Colonic mucosa (tissue), 4 donors: ENCODE measurements around the gene DAGLA. TPM values are rescaled to one million over a fixed set of nuclear protein-coding genes. Genes with fewer than 3 reads are reported as not detected.

Experiments used
- DNase-seq: peaks from one replicate; pipeline ENCODE4 v3.0.0-alpha.2; 2020
- H3K27ac ChIP-seq: fragments of 200-600 bp; one replicate; pipeline ENCODE4 v1.8.0; 2021
- H3K27me3 ChIP-seq: fragments of 200-600 bp; one replicate; pipeline ENCODE4 v1.8.0; 2021
- H3K36me3 ChIP-seq: fragments of 200-600 bp; one replicate; pipeline ENCODE4 v1.8.0; 2021
- H3K4me1 ChIP-seq: fragments of 200-600 bp; one replicate; pipeline ENCODE4 v1.8.0; 2021; ENCODE audit warnings: mild to moderate bottlenecking
- H3K4me3 ChIP-seq: fragments of 200-600 bp; one replicate; pipeline ENCODE4 v1.8.0; 2021
- H3K9ac ChIP-seq, 2 donors: one replicate each; pipeline ENCODE4 v1.7.0; 2013; ENCODE audit warnings: control low read depth in 2 of 2, low read depth in 2 of 2, low read length in 2 of 2
- H3K9me3 ChIP-seq: fragments of 200-600 bp; one replicate; pipeline ENCODE4 v1.8.0; 2021
- CTCF ChIP-seq: fragments of 200-600 bp; IDR thresholded peaks from one replicate; pipeline ENCODE4 v1.8.0; 2022; ENCODE audit warnings: antibody characterized with exemption, mild to moderate bottlenecking
- intact Hi-C: fragments of 100-400 bp; cut with DNase I; formaldehyde crosslinking; loops from one replicate; pipeline ENCODE4 v1.14.1; 2022
- total RNA-seq, 2 donors: library from RNA; stranded (reverse); fragmentation: NEBNext Ultra II Directional in 1 of 2; extraction: Animal tissue kit (Norgen Biotek cat#: 25700) in 1 of 2; gene quantifications; one replicate each; pipeline ENCODE4 v1.2.1, GENCODE V29; 2021
- donor health status: healthy.
- donor health status: DM: no; HTN: no; CAD: no.
- donor health status: DM: no; HTN: no; CAD: no.

DAGLA gene
- total RNA-seq, 2 donors from 2014 or later: 7.5 to 12.2 TPM

- TF ChIP-seq CTCF: no peak
- Histone ChIP-seq H3K27me3 (no peaks in the 10 kb centered on the region), H3K9ac (no peak overlapping the region), H3K9me3 (no peaks in the 10 kb centered on the region), H3K4me3 (no peak overlapping the region), H3K27ac (no peak overlapping the region), H3K4me1 (no peaks in the 10 kb centered on the region), H3K36me3 (no peaks in the 10 kb centered on the region)
- no peak for DNase-seq
- intact Hi-C loops: loop anchor here (1.0 kb wide), 1 partner anchor 53 kb away; no protein-coding TSS in a partner anchor
These were observed 52.5 kb downstream of the DAGLA start for GRCh38 chr11:61732705-61733104.

GRCh38 chr11:61733120-61733978, 53.2 kb downstream of the DAGLA start:
- Histone ChIP-seq H3K9me3 (no peaks in the 10 kb centered on the region), H3K9ac (no peak overlapping the region), H3K27me3 (no peaks in the 10 kb centered on the region), H3K27ac (no peak overlapping the region), H3K4me3 (no peak overlapping the region), H3K36me3 (no peaks in the 10 kb centered on the region), H3K4me1 (no peaks in the 10 kb centered on the region)
- intact Hi-C loops: no loop called here
- DNase-seq: peak; percentile 87
- TF ChIP-seq CTCF: peak; percentile 99

GRCh38 chr11:61734767-61735166, 54.6 kb downstream of the DAGLA start:
- H3K9me3 ChIP-seq: no peaks in the 10 kb centered on the region
- no peaks in the 10 kb centered on the region for H3K4me1 ChIP-seq
- no peak for TF ChIP-seq CTCF
- no peak for DNase-seq
- H3K9ac ChIP-seq: no peak overlapping the region
- no peaks in the 10 kb centered on the region for H3K36me3 ChIP-seq
- no peak overlapping the region for H3K4me3 ChIP-seq
- intact Hi-C loops: no loop called here
- H3K27ac ChIP-seq: no peak overlapping the region
- H3K27me3 ChIP-seq: no peaks in the 10 kb centered on the region

GRCh38 chr11:61735391-61735790, 55.2 kb downstream of the DAGLA start:
- Histone ChIP-seq H3K36me3 (no peaks in the 10 kb centered on the region), H3K9ac (no peak overlapping the region), H3K27me3 (no peaks in the 10 kb centered on the region), H3K4me1 (no peaks in the 10 kb centered on the region), H3K27ac (no peak overlapping the region), H3K9me3 (no peaks in the 10 kb centered on the region), H3K4me3 (no peak overlapping the region)
- DNase-seq: no peak
- no peak for TF ChIP-seq CTCF
- intact Hi-C loops: no loop called here

- H3K36me3 ChIP-seq: no peaks in the 10 kb centered on the region
These were observed 56.1 kb downstream of the DAGLA start for GRCh38 chr11:61736310-61736709.

More at GRCh38 chr11:61736310-61736709, 56.1 kb downstream of the DAGLA start:
- DNase-seq: no peak
- TF ChIP-seq CTCF: no peak
- intact Hi-C loops: no loop called here
- H3K27ac ChIP-seq: no peak overlapping the region
- H3K27me3 ChIP-seq: no peaks in the 10 kb centered on the region
- no peaks in the 10 kb centered on the region for H3K9me3 ChIP-seq
- no peak overlapping the region for H3K4me3 ChIP-seq
- no peak overlapping the region for H3K9ac ChIP-seq
- no peaks in the 10 kb centered on the region for H3K4me1 ChIP-seq
